Stimulated activated naive CD8-positive, alpha-beta T cell treated with anti-CD3 and anti-CD28 coated beads, Interleukin-15, Interleukin-2, amounts not matched to agents 100 ng/mL and 50 ng/mL, for 24 hours (primary cell): ENCODE data around the gene LRRC56.

Experiments
- H3K27ac Mint-ChIP-seq: one replicate; pipeline ENCODE4 v1.8.0; 2021; ENCODE audit warnings: mild to moderate bottlenecking, mixed read lengths
- H3K27me3 Mint-ChIP-seq: one replicate; pipeline ENCODE4 v1.8.0; 2021; ENCODE audit warnings: mixed read lengths
- H3K36me3 Mint-ChIP-seq: one replicate; pipeline ENCODE4 v1.8.0; 2021; ENCODE audit warnings: low read depth, mixed read lengths
- H3K4me1 Mint-ChIP-seq: one replicate; pipeline ENCODE4 v1.8.0; 2021; ENCODE audit warnings: low read depth, mixed read lengths
- H3K4me3 Mint-ChIP-seq: one replicate; pipeline ENCODE4 v1.8.0; 2021; ENCODE audit warnings: mild to moderate bottlenecking, mixed read lengths
- H3K9me3 Mint-ChIP-seq: one replicate; pipeline ENCODE4 v1.8.0; 2021; ENCODE audit warnings: mixed read lengths

Gene LRRC56

GRCh38 chr11:592501-592900, 55.2 kb downstream of the LRRC56 start:
- no peak overlapping the region for H3K4me3 Mint-ChIP-seq
- peaks cover 85% of the 10 kb centered on the region for H3K36me3 Mint-ChIP-seq
- H3K4me1 Mint-ChIP-seq = peaks cover 15% of the 10 kb centered on the region
- H3K9me3 Mint-ChIP-seq = no peaks in the 10 kb centered on the region
- H3K27ac Mint-ChIP-seq = peak overlapping the region; percentile 55
- H3K27me3 Mint-ChIP-seq = no peaks in the 10 kb centered on the region

GRCh38 chr11:592918-593317, 55.6 kb downstream of the LRRC56 start:
- Mint-ChIP-seq H3K27me3 (no peaks in the 10 kb centered on the region), H3K9me3 (no peaks in the 10 kb centered on the region), H3K27ac (no peak overlapping the region), H3K4me3 (no peak overlapping the region), H3K4me1 (peaks cover 11% of the 10 kb centered on the region), H3K36me3 (peaks cover 81% of the 10 kb centered on the region)

DNA sequence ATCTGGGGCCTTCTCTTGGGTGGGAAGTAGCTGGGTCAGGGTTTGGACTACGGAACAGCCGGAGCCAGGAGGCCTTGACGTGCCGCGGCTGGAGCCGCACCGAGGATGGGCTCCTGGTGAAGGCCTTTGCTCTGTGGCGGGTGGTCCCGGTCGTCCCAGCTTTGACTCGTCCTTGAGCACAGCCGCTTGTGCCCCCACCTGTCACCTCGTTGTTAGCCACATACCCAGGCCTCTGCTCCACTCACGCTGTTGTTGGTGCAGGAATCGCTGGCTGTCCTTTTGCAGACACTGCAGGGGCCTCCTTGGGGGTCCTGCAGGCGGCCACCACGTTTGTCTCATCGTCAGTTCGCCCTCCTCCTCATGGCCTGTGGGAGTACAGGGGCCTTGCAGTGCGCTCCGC, 56.0 kb downstream of the LRRC56 start:
- Mint-ChIP-seq H3K9me3 (no peaks in the 10 kb centered on the region), H3K27me3 (no peaks in the 10 kb centered on the region), H3K27ac (no peak overlapping the region), H3K36me3 (peaks cover 77% of the 10 kb centered on the region), H3K4me3 (no peak overlapping the region), H3K4me1 (peaks cover 6% of the 10 kb centered on the region)

GRCh38 chr11:595400-595799, 58.1 kb downstream of the LRRC56 start:
- Mint-ChIP-seq H3K27me3 (no peaks in the 10 kb centered on the region), H3K4me3 (no peak overlapping the region), H3K36me3 (peaks cover 63% of the 10 kb centered on the region), H3K4me1 (peaks cover 6% of the 10 kb centered on the region), H3K9me3 (no peaks in the 10 kb centered on the region), H3K27ac (no peak overlapping the region)

- Mint-ChIP-seq H3K9me3 (no peaks in the 10 kb centered on the region), H3K27me3 (no peaks in the 10 kb centered on the region), H3K4me3 (no peak overlapping the region), H3K36me3 (peaks cover 56% of the 10 kb centered on the region), H3K27ac (peak overlapping the region; percentile 21), H3K4me1 (peaks cover 6% of the 10 kb centered on the region)
These were observed 59.0 kb downstream of the LRRC56 start for GRCh38 chr11:596374-596773.

GRCh38 chr11:597166-597725, 59.9 kb downstream of the LRRC56 start:
- Mint-ChIP-seq H3K27ac (no peak overlapping the region), H3K27me3 (no peaks in the 10 kb centered on the region), H3K36me3 (peaks cover 57% of the 10 kb centered on the region), H3K4me3 (no peak overlapping the region), H3K4me1 (peaks cover 6% of the 10 kb centered on the region), H3K9me3 (no peaks in the 10 kb centered on the region)

DNA sequence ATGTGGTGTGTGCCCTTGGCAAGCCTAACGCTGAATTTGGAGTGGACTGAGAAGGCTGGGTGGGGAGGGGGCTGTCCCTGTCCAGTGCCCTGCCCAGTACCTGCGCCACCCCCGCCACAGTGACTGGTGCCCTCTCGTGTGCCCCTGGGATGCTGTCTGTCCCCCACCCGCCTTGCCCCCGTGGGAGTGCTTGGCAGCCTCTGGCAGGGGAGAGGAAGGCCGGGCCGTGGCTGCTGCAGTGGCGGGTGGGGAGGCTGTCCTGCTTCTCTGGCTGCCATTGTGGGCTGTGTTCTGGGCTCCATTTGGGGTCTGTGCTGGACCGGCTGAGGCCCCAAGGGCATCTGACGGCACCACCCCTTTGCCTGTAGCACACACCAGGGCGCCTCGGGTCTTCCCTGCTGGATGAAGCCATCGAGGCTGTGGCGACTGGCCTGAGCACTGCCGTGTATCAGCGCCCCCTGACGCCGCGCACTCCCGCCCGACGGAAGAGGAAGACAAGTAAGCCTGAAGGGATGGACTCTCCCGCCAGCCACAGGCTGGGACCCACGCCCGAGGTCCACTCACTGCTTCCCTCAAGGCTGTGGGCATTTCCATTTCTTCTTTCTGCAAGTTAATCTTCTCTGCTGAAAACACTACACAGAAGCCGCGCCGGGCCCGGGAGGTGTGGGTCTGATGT, 60.8 kb downstream of the LRRC56 start:
- Mint-ChIP-seq H3K4me3 (no peak overlapping the region), H3K9me3 (no peaks in the 10 kb centered on the region), H3K27me3 (no peaks in the 10 kb centered on the region), H3K36me3 (peaks cover 50% of the 10 kb centered on the region), H3K4me1 (peaks cover 6% of the 10 kb centered on the region), H3K27ac (no peak overlapping the region)

- Mint-ChIP-seq H3K4me3 (no peak overlapping the region), H3K4me1 (peaks cover 3% of the 10 kb centered on the region), H3K27me3 (no peaks in the 10 kb centered on the region), H3K36me3 (peaks cover 45% of the 10 kb centered on the region), H3K27ac (no peak overlapping the region), H3K9me3 (no peaks in the 10 kb centered on the region)
These were observed 64.4 kb downstream of the LRRC56 start for GRCh38 chr11:601573-602245.

GRCh38 chr11:603154-603553, 65.8 kb downstream of the LRRC56 start:
- H3K27me3 Mint-ChIP-seq = no peaks in the 10 kb centered on the region
- peaks cover 5% of the 10 kb centered on the region for H3K4me1 Mint-ChIP-seq
- H3K27ac Mint-ChIP-seq = no peak overlapping the region
- H3K36me3 Mint-ChIP-seq = peaks cover 49% of the 10 kb centered on the region
- no peak overlapping the region for H3K4me3 Mint-ChIP-seq
- no peaks in the 10 kb centered on the region for H3K9me3 Mint-ChIP-seq
